Measurements from ENCODE around the gene DDB1.
"Not testable (repeated sequence)": the region's sequence is repeated elsewhere in the genome, so short reads cannot be mapped to it uniquely, and the experiment has no call there.

DNA sequence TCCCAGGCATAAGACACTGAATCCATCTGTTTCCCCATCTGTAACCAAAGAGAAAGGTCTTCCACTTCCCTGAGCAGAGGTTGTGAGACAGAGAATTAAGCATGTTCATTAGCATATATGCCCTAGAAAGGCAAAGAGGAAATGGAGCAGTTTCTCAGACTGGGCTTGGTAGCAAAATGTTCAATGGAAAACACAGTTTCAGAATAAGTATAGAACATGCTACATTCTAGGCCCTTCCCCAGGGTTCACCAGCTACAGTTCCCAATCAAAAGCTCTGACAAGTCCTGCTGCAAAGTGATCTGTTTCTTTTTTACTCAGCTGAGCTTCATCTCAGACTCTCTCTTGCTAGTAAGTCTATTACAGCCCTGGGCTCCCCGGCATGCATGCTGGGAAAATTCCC is 80.6 kb downstream of the DDB1 start:
- not testable (repeated sequence) for TF ChIP-seq ZNF384 (IDR thresholded peaks at IDR 0.05); SUZ12 (IDR thresholded peaks at IDR 0.05); SP1 (IDR thresholded peaks at IDR 0.05); NFRKB (IDR thresholded peaks at IDR 0.05); ARNT (IDR thresholded peaks at IDR 0.05); TARDBP (IDR thresholded peaks at IDR 0.05); FOXM1 (IDR thresholded peaks at IDR 0.05; ENCODE audit: borderline replicate concordance)
